GM23338 (cell line): ENCODE measurements around the gene HSPA2. TPM values are rescaled to one million over a fixed set of nuclear protein-coding genes. Genes with fewer than 3 reads are reported as not detected.

Experiments used
- ATAC-seq: fragments of 200-7000 bp; cut with Tn5 transposase; 3 replicates; pipeline ENCODE4 v1.9.1; 2020
- DNase-seq: peaks from one replicate; pipeline ENCODE4 v3.0.0-alpha.2; 2015; ENCODE audit warnings: low spot score
- H2AFZ ChIP-seq: fragments of 200-600 bp; sonication (generic); 2 replicates; pipeline ENCODE4 v1.8.0; 2016; ENCODE audit warnings: antibody characterized with exemption, mild to moderate bottlenecking, moderate library complexity
- H3F3A ChIP-seq: fragments of 200-600 bp; sonication (generic); replicated peaks from 2 replicates; pipeline ENCODE4 v1.8.0; 2017; ENCODE audit warnings: antibody characterized with exemption, mixed run types, low read depth
- H3K27ac ChIP-seq: fragments of 200-600 bp; sonication (generic); 2 replicates; pipeline ENCODE4 v1.6.1; 2016; ENCODE audit warnings: low read depth
- H3K27me3 ChIP-seq: fragments of 200-600 bp; sonication (generic); 2 replicates; pipeline ENCODE4 v1.8.0; 2016; ENCODE audit warnings: mild to moderate bottlenecking, mixed run types, moderate library complexity; ENCODE audit not compliant: insufficient read depth
- H3K36me3 ChIP-seq: fragments of 200-600 bp; sonication (generic); 2 replicates; pipeline ENCODE4 v1.8.0; 2016; ENCODE audit warnings: mild to moderate bottlenecking; ENCODE audit not compliant: insufficient read depth
- H3K4me1 ChIP-seq: fragments of 200-600 bp; sonication (generic); 2 replicates; pipeline ENCODE4 v1.8.0; 2016; ENCODE audit warnings: mild to moderate bottlenecking, moderate library complexity; ENCODE audit not compliant: insufficient read depth
- H3K4me2 ChIP-seq: fragments of 200-600 bp; sonication (generic); 2 replicates; pipeline ENCODE4 v1.7.1; 2017; ENCODE audit warnings: mixed run types
- H3K4me3 ChIP-seq: fragments of 200-600 bp; sonication (generic); 2 replicates; pipeline ENCODE4 v1.6.1; 2016; ENCODE audit warnings: mixed run types
- H3K79me2 ChIP-seq: fragments of 200-600 bp; sonication (generic); replicated peaks from 2 replicates; pipeline ENCODE4 v1.8.0; 2017; ENCODE audit warnings: mild to moderate bottlenecking; ENCODE audit not compliant: insufficient read depth
- H3K9me2 ChIP-seq: fragments of 200-600 bp; sonication (generic); 2 replicates; pipeline ENCODE4 v1.8.0; 2017; ENCODE audit not compliant: insufficient read depth
- H4K20me1 ChIP-seq: fragments of 200-600 bp; sonication (generic); replicated peaks from 2 replicates; pipeline ENCODE4 v1.8.0; 2017; ENCODE audit warnings: mild to moderate bottlenecking; ENCODE audit not compliant: insufficient read depth
- H3K27ac Mint-ChIP-seq: 2 replicates; pipeline ENCODE4 v1.8.0; 2020; ENCODE audit warnings: inconsistent platforms, mild to moderate bottlenecking, moderate library complexity, mixed read lengths
- H3K27me3 Mint-ChIP-seq: 3 replicates; pipeline ENCODE4 v1.8.0; 2022; ENCODE audit warnings: low read depth, mild to moderate bottlenecking, moderate library complexity, mixed read lengths, inconsistent platforms; ENCODE audit not compliant: insufficient read depth, poor library complexity
- H3K36me3 Mint-ChIP-seq: 3 replicates; pipeline ENCODE4 v1.8.0; 2021; ENCODE audit warnings: low read depth, mild to moderate bottlenecking, inconsistent platforms, moderate library complexity, mixed read lengths
- H3K4me1 Mint-ChIP-seq: 3 replicates; pipeline ENCODE4 v1.8.0; 2020; ENCODE audit warnings: mild to moderate bottlenecking, inconsistent platforms, mixed read lengths
- H3K4me3 Mint-ChIP-seq: 3 replicates; pipeline ENCODE4 v1.8.0; 2021; ENCODE audit warnings: moderate library complexity, mild to moderate bottlenecking, inconsistent platforms, mixed read lengths
- H3K9me3 Mint-ChIP-seq: 3 replicates; pipeline ENCODE4 v1.8.0; 2020; ENCODE audit warnings: moderate library complexity, mild to moderate bottlenecking, inconsistent platforms, mixed read lengths
- CREB1 ChIP-seq: fragments of 250-450 bp; sonication (Bioruptor Pico); IDR thresholded peaks from 2 replicates; pipeline ENCODE4 v1.5.0; 2020; ENCODE audit warnings: low read depth, mild to moderate bottlenecking, moderate library complexity
- ETS1 ChIP-seq: IDR thresholded peaks from 2 replicates; pipeline ENCODE4 v1.6.1; 2016; ENCODE audit warnings: antibody characterized with exemption
- EZH2 ChIP-seq: fragments of 200-600 bp; sonication (generic); IDR thresholded peaks from one replicate; pipeline ENCODE4 v1.8.0; 2017; ENCODE audit warnings: antibody characterized with exemption, mild to moderate bottlenecking, low read depth; ENCODE audit not compliant: unreplicated experiment
- JUNB ChIP-seq: IDR thresholded peaks from one replicate; pipeline ENCODE4 v1.6.1; 2016; ENCODE audit warnings: antibody characterized with exemption; ENCODE audit not compliant: unreplicated experiment
- NANOG ChIP-seq: IDR thresholded peaks from 2 replicates; pipeline ENCODE4 v1.6.1; 2016; ENCODE audit warnings: antibody characterized with exemption, borderline replicate concordance
- POLR2AphosphoS5 ChIP-seq: IDR thresholded peaks from 2 replicates; pipeline ENCODE4 v1.6.1; 2016; ENCODE audit warnings: antibody characterized with exemption, low read depth
- REST ChIP-seq: IDR thresholded peaks from one replicate; pipeline ENCODE4 v1.6.1; 2018; ENCODE audit warnings: antibody characterized with exemption; ENCODE audit not compliant: unreplicated experiment
- ZNF331 ChIP-seq: fragments of 250-450 bp; sonication (Bioruptor Pico); IDR thresholded peaks from 2 replicates; pipeline ENCODE4 v1.5.0; 2020; ENCODE audit warnings: low read depth, mild to moderate bottlenecking, moderate library complexity
- ZNF462 ChIP-seq: fragments of 250-450 bp; sonication (Bioruptor Pico); IDR thresholded peaks from 2 replicates; pipeline ENCODE4 v1.5.0; 2020; ENCODE audit warnings: mild to moderate bottlenecking, moderate library complexity
- polyA plus RNA-seq: library from polyadenylated mRNA; unstranded; fragments of >200 nt; fragmentation: Nextera tagmentation; extraction: Ambion mirVana; gene quantifications from 2 replicates; pipeline ENCODE4 v1.2.1, GENCODE V29; 2016
- total RNA-seq: library from RNA; depleted of rRNA; stranded (reverse); fragments of >200 nt; shearing (Covaris generic); gene quantifications from 2 replicates; pipeline ENCODE4 v1.2.3, GENCODE V29; 2014
- TF ChIP-seq, protein P1 (sequence below), 2 experiments: fragments of 200-600 bp in 1 of 2; sonication (generic) in 1 of 2; conservative IDR thresholded peaks; 2 replicates each; pipeline versions ENCODE4 v1.5.1 to v1.6.1; 2016 to 2017; ENCODE audit warnings: antibody characterized with exemption in 2 of 2, low read depth in 2 of 2, mild to moderate bottlenecking in 2 of 2, moderate library complexity in 1 of 2

The HSPA2 gene
- total and polyA plus RNA-seq, 2 experiments from 2014 or later = 88.5 to 130 TPM

- no peak for TF ChIP-seq ZNF462 (CRISPR knock-in tag)
- TF ChIP-seq, protein P1, sequence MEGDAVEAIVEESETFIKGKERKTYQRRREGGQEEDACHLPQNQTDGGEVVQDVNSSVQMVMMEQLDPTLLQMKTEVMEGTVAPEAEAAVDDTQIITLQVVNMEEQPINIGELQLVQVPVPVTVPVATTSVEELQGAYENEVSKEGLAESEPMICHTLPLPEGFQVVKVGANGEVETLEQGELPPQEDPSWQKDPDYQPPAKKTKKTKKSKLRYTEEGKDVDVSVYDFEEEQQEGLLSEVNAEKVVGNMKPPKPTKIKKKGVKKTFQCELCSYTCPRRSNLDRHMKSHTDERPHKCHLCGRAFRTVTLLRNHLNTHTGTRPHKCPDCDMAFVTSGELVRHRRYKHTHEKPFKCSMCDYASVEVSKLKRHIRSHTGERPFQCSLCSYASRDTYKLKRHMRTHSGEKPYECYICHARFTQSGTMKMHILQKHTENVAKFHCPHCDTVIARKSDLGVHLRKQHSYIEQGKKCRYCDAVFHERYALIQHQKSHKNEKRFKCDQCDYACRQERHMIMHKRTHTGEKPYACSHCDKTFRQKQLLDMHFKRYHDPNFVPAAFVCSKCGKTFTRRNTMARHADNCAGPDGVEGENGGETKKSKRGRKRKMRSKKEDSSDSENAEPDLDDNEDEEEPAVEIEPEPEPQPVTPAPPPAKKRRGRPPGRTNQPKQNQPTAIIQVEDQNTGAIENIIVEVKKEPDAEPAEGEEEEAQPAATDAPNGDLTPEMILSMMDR (conservative IDR thresholded peaks at IDR 0.05; ENCODE audit: low read depth in 2 of 2) = no peak
- no peak for TF ChIP-seq EZH2
- no peak for TF ChIP-seq CREB1 (CRISPR knock-in tag)
Observed at GRCh38 chr14:64584190-64584589, 43.6 kb downstream of the HSPA2 start (continued).

GRCh38 chr14:64591809-64592208 is 51.3 kb downstream of the HSPA2 start:
- no peaks in the 10 kb centered on the region for H3K4me1 Mint-ChIP-seq
- Histone ChIP-seq H4K20me1 (no peaks in the 10 kb centered on the region), H3K79me2 (no peaks in the 10 kb centered on the region), H3K27ac (no peak overlapping the region), H3F3A (no peaks in the 10 kb centered on the region), H3K4me2 (no peak overlapping the region), H3K9me2 (no peaks in the 10 kb centered on the region), H3K36me3 (no peaks in the 10 kb centered on the region), H2AFZ (peak overlapping the region; percentile 16; the same call in 1 of the 2 replicates), H3K4me3 (no peak overlapping the region), H3K4me1 (no peaks in the 10 kb centered on the region), H3K27me3 (no peaks in the 10 kb centered on the region)
- no peak for ATAC-seq
- H3K4me3 Mint-ChIP-seq = no peak overlapping the region
- peaks cover 5% of the 10 kb centered on the region for H3K27me3 Mint-ChIP-seq
- DNase-seq = no peak
- no peaks in the 10 kb centered on the region for H3K9me3 Mint-ChIP-seq
- H3K36me3 Mint-ChIP-seq = no peaks in the 10 kb centered on the region
- 0 out of 2 replicates have a peak overlapping the region, but pooled peaks have one; percentile 2 for H3K27ac Mint-ChIP-seq
- TF ChIP-seq POLR2AphosphoS5 (no peak), JUNB (no peak), NANOG (no peak), REST (no peak), ETS1 (no peak), ZNF331 (no peak), EZH2 (no peak)
- TF ChIP-seq, protein P1 (conservative IDR thresholded peaks at IDR 0.05; ENCODE audit: low read depth in 2 of 2) = no peak
